Liver (tissue), 9 donors: Measurements from ENCODE around the gene ATP11A. TPM values are rescaled to one million over a fixed set of nuclear protein-coding genes. Genes with fewer than 3 reads are reported as not detected.

Experiments
- DNase-seq: peaks from one replicate; pipeline ENCODE4 v3.0.0-alpha.2; 2017; ENCODE audit warnings: low spot score
- H3K27ac ChIP-seq, 2 donors: one replicate each; pipeline ENCODE4 v1.7.0; 2013; ENCODE audit warnings: inconsistent platforms in 2 of 2, low read length in 2 of 2, control low read depth in 1 of 2, low read depth in 1 of 2, mild to moderate bottlenecking in 1 of 2
- H3K27me3 ChIP-seq, 4 donors: one replicate each; pipeline versions ENCODE4 v1.6.1 to v1.7.0; 2013; ENCODE audit warnings: low read length in 3 of 4, inconsistent platforms in 1 of 4, mild to moderate bottlenecking in 1 of 4, moderate library complexity in 1 of 4; ENCODE audit not compliant: control insufficient read depth in 4 of 4, insufficient read depth in 4 of 4
- H3K36me3 ChIP-seq, 4 donors: one replicate each; pipeline versions ENCODE4 v1.6.1 to v1.7.0; 2013; ENCODE audit warnings: low read length in 3 of 4, mild to moderate bottlenecking in 3 of 4, low read depth in 1 of 4, moderate library complexity in 1 of 4; ENCODE audit not compliant: control insufficient read depth in 4 of 4, insufficient read depth in 3 of 4
- H3K4me1 ChIP-seq, 4 donors: one replicate each; pipeline versions ENCODE4 v1.6.1 to v1.7.0; 2013; ENCODE audit warnings: low read length in 3 of 4, mild to moderate bottlenecking in 3 of 4, moderate library complexity in 1 of 4; ENCODE audit not compliant: control insufficient read depth in 4 of 4, insufficient read depth in 4 of 4
- H3K4me3 ChIP-seq, 3 donors: one replicate each; pipeline versions ENCODE4 v1.6.1 to v1.7.0; 2013; ENCODE audit warnings: low read length in 3 of 3, control low read depth in 1 of 3, low read depth in 1 of 3, mild to moderate bottlenecking in 1 of 3
- H3K9ac ChIP-seq, 2 donors: one replicate each; pipeline ENCODE4 v1.7.0; 2013; ENCODE audit warnings: low read length in 2 of 2, mild to moderate bottlenecking in 2 of 2, moderate library complexity in 2 of 2, control low read depth in 1 of 2, low read depth in 1 of 2
- H3K9me3 ChIP-seq, 4 donors: one replicate each; pipeline versions ENCODE4 v1.6.1 to v1.7.0; 2013; ENCODE audit warnings: low read length in 3 of 4; ENCODE audit not compliant: control insufficient read depth in 4 of 4
- EGR1 ChIP-seq, 2 donors: IDR thresholded peaks; 2 replicates each; pipeline ENCODE4 v1.6.1; 2016 to 2018; ENCODE audit warnings: antibody characterized with exemption in 2 of 2, low read depth in 2 of 2
- FOXA1 ChIP-seq: IDR thresholded peaks from 2 replicates; pipeline ENCODE4 v1.6.1; 2016; ENCODE audit warnings: antibody characterized with exemption
- GABPA ChIP-seq, 2 donors: IDR thresholded peaks in 1 of 2; conservative IDR thresholded peaks in 1 of 2; 2 replicates each; pipeline ENCODE4 v1.6.1; 2016; ENCODE audit warnings: antibody characterized with exemption in 2 of 2, mild to moderate bottlenecking in 1 of 2, moderate library complexity in 1 of 2
- JUND ChIP-seq, 2 donors: IDR thresholded peaks; 2 replicates each; pipeline ENCODE4 v1.6.1; 2016; ENCODE audit warnings: antibody characterized with exemption in 2 of 2
- NR2F2 ChIP-seq: IDR thresholded peaks from 2 replicates; pipeline ENCODE4 v1.6.1; 2016; ENCODE audit warnings: antibody characterized with exemption
- RAD21 ChIP-seq, 2 donors: IDR thresholded peaks; 2 replicates each; pipeline ENCODE4 v1.6.1; 2016; ENCODE audit warnings: antibody characterized with exemption in 2 of 2, mild to moderate bottlenecking in 2 of 2
- SP1 ChIP-seq: IDR thresholded peaks from 2 replicates; pipeline ENCODE4 v1.6.1; 2018; ENCODE audit warnings: antibody characterized with exemption, mild to moderate bottlenecking
- TAF1 ChIP-seq: conservative IDR thresholded peaks from 2 replicates; pipeline ENCODE4 v1.6.1; 2016; ENCODE audit warnings: antibody characterized with exemption, mild to moderate bottlenecking
- YY1 ChIP-seq: IDR thresholded peaks from 2 replicates; pipeline ENCODE4 v1.6.1; 2016; ENCODE audit warnings: antibody characterized with exemption, mild to moderate bottlenecking
- WGBS: extraction: QIAGEN DNeasy Blood & Tissue Kit; methylation state at CpG from one replicate; pipeline ENCODE4 v1.1.7; 2013; 5-methylcytosine and 5-hydroxymethylcytosine counted together
- polyA plus RNA-seq, 2 donors: library from polyadenylated mRNA; stranded (reverse) in 1 of 2; unstranded in 1 of 2; fragments of 200-250 nt in 1 of 2; fragments of >200 nt in 1 of 2; fragmentation: Nextera tagmentation in 1 of 2; extraction: Ambion mirVana in 1 of 2; gene quantifications; one replicate each; pipeline versions ENCODE4 v1.2.1 to v1.2.3, GENCODE V29; 2013 to 2015
- total RNA-seq, 2 donors: library from RNA; depleted of rRNA; stranded (reverse); fragments of >200 nt; gene quantifications; one replicate each; pipeline ENCODE4 v1.2.3, GENCODE V29; 2014
- TF ChIP-seq, protein P1 (sequence below): IDR thresholded peaks from 2 replicates; pipeline ENCODE4 v1.6.1; 2016; ENCODE audit warnings: antibody characterized with exemption
- TF ChIP-seq, protein P2 (sequence below): IDR thresholded peaks from 2 replicates; pipeline ENCODE4 v1.6.1; 2016; ENCODE audit warnings: antibody characterized with exemption
- TF ChIP-seq, protein P3 (sequence below): fragments of 150-350 bp; IDR thresholded peaks from 2 replicates; pipeline ENCODE4 v1.5.1; 2017; ENCODE audit warnings: improper control_type of control experiment, low read depth, low read length; ENCODE audit not compliant: missing input control
- TF ChIP-seq, protein P4 (sequence below): IDR thresholded peaks from 2 replicates; pipeline ENCODE4 v1.6.1; 2016; ENCODE audit warnings: antibody characterized with exemption, mild to moderate bottlenecking
- TF ChIP-seq, protein P5 (sequence below): IDR thresholded peaks from 2 replicates; pipeline ENCODE4 v1.6.1; 2016; ENCODE audit warnings: antibody characterized with exemption
- donor health status: healthy.
- donor health status: healthy.
- donor health status: healthy.
- donor health status: healthy.
- donor health status: healthy.

ATP11A gene
- total and polyA plus RNA-seq, 4 donors = 8.7 to 27.9 (median 13.8) TPM

DNA sequence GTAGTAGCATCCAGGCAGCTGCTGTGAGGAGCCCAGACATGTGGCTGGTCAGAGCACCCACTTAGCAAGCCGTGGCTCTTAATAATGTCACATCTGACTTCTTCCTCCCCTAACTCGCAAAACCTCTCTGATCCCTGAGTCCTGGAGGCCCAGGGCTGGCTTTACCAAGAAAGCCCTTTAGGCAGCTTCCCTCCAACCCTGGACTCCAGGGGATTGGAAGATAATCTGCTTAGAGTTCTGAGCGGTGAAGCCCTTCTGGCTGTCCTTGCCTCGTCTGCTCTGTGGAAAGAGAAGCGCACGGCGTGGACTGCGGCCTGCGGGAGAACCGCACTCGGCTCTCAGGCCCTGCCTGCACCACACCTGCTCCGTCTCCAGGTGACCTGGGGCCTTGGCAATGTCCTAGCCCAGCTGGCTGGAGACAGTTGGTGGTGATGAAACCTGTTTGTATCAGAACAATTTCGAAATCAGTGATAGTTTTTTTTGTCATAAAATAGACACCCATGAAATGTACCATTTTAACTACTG, 214.7 kb downstream of the ATP11A start:
- Histone ChIP-seq H3K4me3 (no peak overlapping the region), H3K27ac (no peak overlapping the region), H3K27me3 (no peaks in the 10 kb centered on the region), H3K9ac (no peak overlapping the region), H3K4me1 (peaks cover 0 to 3% (median 2%) of the 10 kb centered on the region in 4 donors), H3K9me3 (peaks cover 0 to 14% (median 12%) of the 10 kb centered on the region in 4 donors), H3K36me3 (peaks cover 0 to 2% (median 0%) of the 10 kb centered on the region in 4 donors)
- TF ChIP-seq, protein P1, sequence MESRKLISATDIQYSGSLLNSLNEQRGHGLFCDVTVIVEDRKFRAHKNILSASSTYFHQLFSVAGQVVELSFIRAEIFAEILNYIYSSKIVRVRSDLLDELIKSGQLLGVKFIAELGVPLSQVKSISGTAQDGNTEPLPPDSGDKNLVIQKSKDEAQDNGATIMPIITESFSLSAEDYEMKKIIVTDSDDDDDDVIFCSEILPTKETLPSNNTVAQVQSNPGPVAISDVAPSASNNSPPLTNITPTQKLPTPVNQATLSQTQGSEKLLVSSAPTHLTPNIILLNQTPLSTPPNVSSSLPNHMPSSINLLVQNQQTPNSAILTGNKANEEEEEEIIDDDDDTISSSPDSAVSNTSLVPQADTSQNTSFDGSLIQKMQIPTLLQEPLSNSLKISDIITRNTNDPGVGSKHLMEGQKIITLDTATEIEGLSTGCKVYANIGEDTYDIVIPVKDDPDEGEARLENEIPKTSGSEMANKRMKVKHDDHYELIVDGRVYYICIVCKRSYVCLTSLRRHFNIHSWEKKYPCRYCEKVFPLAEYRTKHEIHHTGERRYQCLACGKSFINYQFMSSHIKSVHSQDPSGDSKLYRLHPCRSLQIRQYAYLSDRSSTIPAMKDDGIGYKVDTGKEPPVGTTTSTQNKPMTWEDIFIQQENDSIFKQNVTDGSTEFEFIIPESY = no peak
- no peak for TF ChIP-seq FOXA1
- TF ChIP-seq TAF1 = no peak
- TF ChIP-seq, protein P2, sequence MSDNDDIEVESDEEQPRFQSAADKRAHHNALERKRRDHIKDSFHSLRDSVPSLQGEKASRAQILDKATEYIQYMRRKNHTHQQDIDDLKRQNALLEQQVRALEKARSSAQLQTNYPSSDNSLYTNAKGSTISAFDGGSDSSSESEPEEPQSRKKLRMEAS = no peak
- no peak for TF ChIP-seq SP1
- no peak for TF ChIP-seq GABPA (IDR thresholded peaks at IDR 0.05 in 1 of 2, conservative IDR thresholded peaks at IDR 0.05 in 1 of 2)
- 83% methylated on average over 13 of the region's 13 CpGs for WGBS
- DNase-seq = no peak

DNA sequence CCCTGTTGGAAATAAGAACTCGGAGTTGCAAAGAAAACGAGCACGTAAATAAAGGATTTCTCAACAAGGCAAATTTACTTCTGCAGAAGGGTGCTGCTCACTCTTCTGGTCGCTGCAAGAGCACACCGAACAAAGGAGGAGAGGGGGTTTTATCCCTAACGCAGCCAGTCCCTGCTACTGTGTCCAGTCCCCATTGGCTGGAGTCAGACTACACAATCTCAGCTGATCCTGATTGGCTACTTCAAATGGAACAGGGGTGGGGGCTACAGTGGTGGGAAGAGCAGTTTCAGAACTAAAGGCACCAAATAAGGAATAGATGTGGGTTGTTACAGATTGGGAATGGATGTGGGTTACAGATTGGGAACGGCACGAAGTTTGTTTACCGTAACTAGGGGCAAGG, 215.2 kb downstream of the ATP11A start:
- TF ChIP-seq, protein P1 = no peak
- TF ChIP-seq JUND (IDR thresholded peaks at IDR 0.05) = no peak
- TF ChIP-seq EGR1 (IDR thresholded peaks at IDR 0.05; ENCODE audit: low read depth in 2 of 2) = no peak
- WGBS = 91% methylated on average over 9 of the region's 9 CpGs
- Histone ChIP-seq H3K4me3 (no peak overlapping the region), H3K9me3 (peaks cover 0 to 14% (median 12%) of the 10 kb centered on the region in 4 donors), H3K9ac (no peak overlapping the region), H3K4me1 (peaks cover 0 to 3% (median 2%) of the 10 kb centered on the region in 4 donors), H3K27ac (no peak overlapping the region), H3K27me3 (no peaks in the 10 kb centered on the region), H3K36me3 (peaks cover 0 to 2% (median 0%) of the 10 kb centered on the region in 4 donors)
- DNase-seq = no peak

DNA sequence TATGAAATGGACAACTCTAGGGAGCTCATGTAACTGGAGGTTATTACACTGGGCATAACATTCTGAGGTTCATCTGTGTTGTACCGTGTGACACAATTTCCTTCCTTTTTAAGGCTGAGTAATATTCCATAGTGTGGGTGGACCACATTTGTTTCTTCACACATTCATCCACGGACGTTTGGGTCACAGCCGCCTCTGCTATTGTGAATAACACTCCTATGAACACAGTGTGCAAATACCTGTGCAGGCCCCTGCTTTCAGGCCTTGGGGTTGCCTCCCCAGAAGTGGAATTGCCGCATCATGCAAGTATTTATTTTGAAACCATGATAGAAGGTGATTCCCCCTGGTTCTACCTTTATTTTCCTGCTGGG, 215.8 kb downstream of the ATP11A start:
- H3K9me3 ChIP-seq = peaks cover 0 to 14% (median 12%) of the 10 kb centered on the region in 4 donors
- H3K4me3 ChIP-seq = no peak overlapping the region
- TF ChIP-seq JUND (IDR thresholded peaks at IDR 0.05) (no peak), RAD21 (IDR thresholded peaks at IDR 0.05) (no peak), SP1 (no peak), YY1 (no peak), NR2F2 (no peak)
- TF ChIP-seq, protein P3, sequence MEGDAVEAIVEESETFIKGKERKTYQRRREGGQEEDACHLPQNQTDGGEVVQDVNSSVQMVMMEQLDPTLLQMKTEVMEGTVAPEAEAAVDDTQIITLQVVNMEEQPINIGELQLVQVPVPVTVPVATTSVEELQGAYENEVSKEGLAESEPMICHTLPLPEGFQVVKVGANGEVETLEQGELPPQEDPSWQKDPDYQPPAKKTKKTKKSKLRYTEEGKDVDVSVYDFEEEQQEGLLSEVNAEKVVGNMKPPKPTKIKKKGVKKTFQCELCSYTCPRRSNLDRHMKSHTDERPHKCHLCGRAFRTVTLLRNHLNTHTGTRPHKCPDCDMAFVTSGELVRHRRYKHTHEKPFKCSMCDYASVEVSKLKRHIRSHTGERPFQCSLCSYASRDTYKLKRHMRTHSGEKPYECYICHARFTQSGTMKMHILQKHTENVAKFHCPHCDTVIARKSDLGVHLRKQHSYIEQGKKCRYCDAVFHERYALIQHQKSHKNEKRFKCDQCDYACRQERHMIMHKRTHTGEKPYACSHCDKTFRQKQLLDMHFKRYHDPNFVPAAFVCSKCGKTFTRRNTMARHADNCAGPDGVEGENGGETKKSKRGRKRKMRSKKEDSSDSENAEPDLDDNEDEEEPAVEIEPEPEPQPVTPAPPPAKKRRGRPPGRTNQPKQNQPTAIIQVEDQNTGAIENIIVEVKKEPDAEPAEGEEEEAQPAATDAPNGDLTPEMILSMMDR = no peak
- TF ChIP-seq, protein P4, sequence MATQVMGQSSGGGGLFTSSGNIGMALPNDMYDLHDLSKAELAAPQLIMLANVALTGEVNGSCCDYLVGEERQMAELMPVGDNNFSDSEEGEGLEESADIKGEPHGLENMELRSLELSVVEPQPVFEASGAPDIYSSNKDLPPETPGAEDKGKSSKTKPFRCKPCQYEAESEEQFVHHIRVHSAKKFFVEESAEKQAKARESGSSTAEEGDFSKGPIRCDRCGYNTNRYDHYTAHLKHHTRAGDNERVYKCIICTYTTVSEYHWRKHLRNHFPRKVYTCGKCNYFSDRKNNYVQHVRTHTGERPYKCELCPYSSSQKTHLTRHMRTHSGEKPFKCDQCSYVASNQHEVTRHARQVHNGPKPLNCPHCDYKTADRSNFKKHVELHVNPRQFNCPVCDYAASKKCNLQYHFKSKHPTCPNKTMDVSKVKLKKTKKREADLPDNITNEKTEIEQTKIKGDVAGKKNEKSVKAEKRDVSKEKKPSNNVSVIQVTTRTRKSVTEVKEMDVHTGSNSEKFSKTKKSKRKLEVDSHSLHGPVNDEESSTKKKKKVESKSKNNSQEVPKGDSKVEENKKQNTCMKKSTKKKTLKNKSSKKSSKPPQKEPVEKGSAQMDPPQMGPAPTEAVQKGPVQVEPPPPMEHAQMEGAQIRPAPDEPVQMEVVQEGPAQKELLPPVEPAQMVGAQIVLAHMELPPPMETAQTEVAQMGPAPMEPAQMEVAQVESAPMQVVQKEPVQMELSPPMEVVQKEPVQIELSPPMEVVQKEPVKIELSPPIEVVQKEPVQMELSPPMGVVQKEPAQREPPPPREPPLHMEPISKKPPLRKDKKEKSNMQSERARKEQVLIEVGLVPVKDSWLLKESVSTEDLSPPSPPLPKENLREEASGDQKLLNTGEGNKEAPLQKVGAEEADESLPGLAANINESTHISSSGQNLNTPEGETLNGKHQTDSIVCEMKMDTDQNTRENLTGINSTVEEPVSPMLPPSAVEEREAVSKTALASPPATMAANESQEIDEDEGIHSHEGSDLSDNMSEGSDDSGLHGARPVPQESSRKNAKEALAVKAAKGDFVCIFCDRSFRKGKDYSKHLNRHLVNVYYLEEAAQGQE = no peak
- TF ChIP-seq, protein P1 = no peak
- TF ChIP-seq, protein P5, sequence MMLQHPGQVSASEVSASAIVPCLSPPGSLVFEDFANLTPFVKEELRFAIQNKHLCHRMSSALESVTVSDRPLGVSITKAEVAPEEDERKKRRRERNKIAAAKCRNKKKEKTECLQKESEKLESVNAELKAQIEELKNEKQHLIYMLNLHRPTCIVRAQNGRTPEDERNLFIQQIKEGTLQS = no peak
- DNase-seq = no peak
- no peaks in the 10 kb centered on the region for H3K27me3 ChIP-seq
- 91% methylated on average over 5 of the region's 5 CpGs for WGBS
- no peak overlapping the region for H3K27ac ChIP-seq
- peaks cover 0 to 3% (median 2%) of the 10 kb centered on the region in 4 donors for H3K4me1 ChIP-seq
- H3K36me3 ChIP-seq = peaks cover 0 to 2% (median 0%) of the 10 kb centered on the region in 4 donors
- H3K9ac ChIP-seq = no peak overlapping the region
